HEK293 (cell line): ENCODE measurements around the gene OMA1.

Experiments used
- CTCF ChIA-PET: fragments of 350-600 bp; formaldehyde crosslinking; extraction: SDS; loops from one replicate; lab custom pipeline; 2021; ENCODE audit warnings: antibody characterized with exemption; lab: Yijun Ruan, JAX
- POLR2A ChIA-PET: fragments of 300-600 bp; formaldehyde crosslinking; extraction: SDS; loops from one replicate; lab custom pipeline; 2020; ENCODE audit warnings: antibody characterized with exemption, inconsistent platforms; lab: Yijun Ruan, JAX
- H3K27ac ChIP-seq: fragments of 200-500 bp; sonication (Bioruptor generic); 2 replicates; pipeline ENCODE4 v1.5.1; 2014; ENCODE audit warnings: low read depth, low read length, control low read depth, inconsistent platforms; ENCODE audit errors: extremely low read depth
- H3K36me3 ChIP-seq, 2 experiments: fragments of 200-500 bp in 1 of 2; sonication (Bioruptor generic) in 1 of 2; 1 replicate in 1 of 2; 2 replicates in 1 of 2; pipeline ENCODE4 v1.5.1; 2014 to 2017; ENCODE audit warnings: inconsistent platforms in 2 of 2, low read length in 2 of 2; ENCODE audit not compliant: control insufficient read depth in 2 of 2, insufficient read depth in 1 of 2
- H3K4me1 ChIP-seq: fragments of 200-500 bp; sonication (Bioruptor generic); 2 replicates; pipeline ENCODE4 v1.5.1; 2014; ENCODE audit warnings: mild to moderate bottlenecking, low read length, inconsistent platforms; ENCODE audit not compliant: control insufficient read depth, insufficient read depth
- H3K4me3 ChIP-seq: 2 replicates; pipeline ENCODE4 v1.5.1; 2011; ENCODE audit warnings: low read depth, mild to moderate bottlenecking, control low read depth, low read length, moderate library complexity
- H3K9me3 ChIP-seq: fragments of 200-500 bp; sonication (Bioruptor generic); 2 replicates; pipeline ENCODE4 v1.5.1; 2014; ENCODE audit warnings: low read depth, low read length, inconsistent platforms; ENCODE audit not compliant: control insufficient read depth, insufficient read depth
- BCL6B ChIP-seq: fragments of 450-650 bp; formaldehyde crosslinking; IDR thresholded peaks from 2 replicates; pipeline ENCODE4 v1.5.1; 2017; ENCODE audit warnings: missing biosample characterization, missing genetic modification characterization
- GLIS1 ChIP-seq: fragments of 450-650 bp; formaldehyde crosslinking; IDR thresholded peaks from 2 replicates; pipeline ENCODE4 v1.5.1; 2016; ENCODE audit warnings: missing biosample characterization, missing genetic modification characterization
- ZBTB48 ChIP-seq: fragments of 450-650 bp; formaldehyde crosslinking; IDR thresholded peaks from 2 replicates; pipeline ENCODE4 v1.5.1; 2016; ENCODE audit warnings: missing biosample characterization, missing genetic modification characterization
- ZBTB49 ChIP-seq: fragments of 450-650 bp; formaldehyde crosslinking; IDR thresholded peaks from 2 replicates; pipeline ENCODE4 v1.5.1; 2016; ENCODE audit warnings: missing biosample characterization, missing genetic modification characterization, low read depth
- ZBTB7A ChIP-seq: fragments of 450-650 bp; formaldehyde crosslinking; IDR thresholded peaks from 2 replicates; pipeline ENCODE4 v1.5.1; 2016; ENCODE audit warnings: low read depth, missing biosample characterization, missing genetic modification characterization
- ZNF121 ChIP-seq: fragments of 450-650 bp; formaldehyde crosslinking; IDR thresholded peaks from 2 replicates; pipeline ENCODE4 v1.5.1; 2016; ENCODE audit warnings: missing biosample characterization, missing genetic modification characterization
- ZNF239 ChIP-seq: fragments of 450-650 bp; formaldehyde crosslinking; IDR thresholded peaks from 2 replicates; pipeline ENCODE4 v1.5.1; 2016; ENCODE audit warnings: missing biosample characterization, missing genetic modification characterization
- ZNF24 ChIP-seq: fragments of 450-650 bp; formaldehyde crosslinking; IDR thresholded peaks from 2 replicates; pipeline ENCODE4 v1.5.1; 2016; ENCODE audit warnings: missing biosample characterization, missing genetic modification characterization
- ZNF274 ChIP-seq, 2 experiments: fragments of 200-500 bp in 1 of 2; fragments of 450-650 bp in 1 of 2; sonication (Bioruptor generic) in 1 of 2; formaldehyde crosslinking in 1 of 2; IDR thresholded peaks; 2 replicates each; pipeline versions ENCODE4 v1.5.1 to v1.6.1; 2014 to 2016; ENCODE audit warnings: borderline replicate concordance in 1 of 2, inconsistent platforms in 1 of 2, low read length in 1 of 2, missing biosample characterization in 1 of 2, missing genetic modification characterization in 1 of 2
- ZNF623 ChIP-seq: fragments of 450-650 bp; formaldehyde crosslinking; IDR thresholded peaks from 2 replicates; pipeline ENCODE4 v1.5.1; 2016; ENCODE audit warnings: missing biosample characterization, missing genetic modification characterization
- TF ChIP-seq, protein P1 (sequence below): fragments of 450-650 bp; formaldehyde crosslinking; IDR thresholded peaks from 2 replicates; pipeline ENCODE4 v1.5.1; 2017; ENCODE audit warnings: missing biosample characterization, missing genetic modification characterization
- TF ChIP-seq, protein P2 (sequence below): IDR thresholded peaks from 2 replicates; pipeline ENCODE4 v1.6.1; 2011; ENCODE audit warnings: mild to moderate bottlenecking, low read depth, low read length, borderline replicate concordance

The OMA1 gene

DNA sequence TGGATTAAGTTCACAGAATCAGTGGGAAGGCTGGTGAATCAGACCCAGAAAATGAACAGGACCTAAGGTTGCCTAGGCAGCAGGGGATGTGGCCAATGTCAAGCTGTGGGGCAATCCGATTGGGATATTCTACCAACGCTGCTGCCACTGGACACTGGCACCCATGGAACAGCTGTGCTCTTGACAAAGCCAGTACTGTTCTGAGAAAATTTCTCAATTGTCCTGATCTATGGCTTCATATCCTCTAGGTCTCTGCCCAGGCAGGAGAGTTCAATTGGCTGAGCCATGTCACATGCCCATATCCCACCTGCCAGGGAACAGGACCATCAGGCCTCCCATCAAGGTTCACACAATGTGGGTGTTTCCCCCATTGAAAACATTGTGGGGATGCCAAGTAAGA is 24.3 kb upstream of the OMA1 start:
- Histone ChIP-seq H3K9me3 (no peaks in the 10 kb centered on the region), H3K4me3 (no peak overlapping the region), H3K36me3 (no peaks in the 10 kb centered on the region), H3K4me1 (no peaks in the 10 kb centered on the region), H3K27ac (no peak overlapping the region)
- ChIA-PET POLR2A (no interaction called here), CTCF (interaction anchor here (1.1 kb wide), 1 partner anchor 13 kb away, joined by 3 read pairs; no protein-coding TSS in a partner anchor)
- TF ChIP-seq ZNF239 (no peak), ZNF121 (tag by site-specific recombination) (no peak), GLIS1 (tag by site-specific recombination) (no peak)

- ChIA-PET CTCF (interaction anchor here (0.6 kb wide), 1 partner anchor 1611 kb away, joined by 3 read pairs; no protein-coding TSS in a partner anchor), POLR2A (no interaction called here)
- Histone ChIP-seq H3K9me3 (no peaks in the 10 kb centered on the region), H3K4me3 (no peak overlapping the region), H3K4me1 (no peaks in the 10 kb centered on the region), H3K36me3 (no peaks in the 10 kb centered on the region), H3K27ac (no peak overlapping the region)
- peak; percentile 66 for TF ChIP-seq ZNF623 (tag by site-specific recombination)
- TF ChIP-seq BCL6B (tag by site-specific recombination): no peak
Observed at GRCh38 chr1:58570094-58570493, 23.6 kb upstream of the OMA1 start.

DNA sequence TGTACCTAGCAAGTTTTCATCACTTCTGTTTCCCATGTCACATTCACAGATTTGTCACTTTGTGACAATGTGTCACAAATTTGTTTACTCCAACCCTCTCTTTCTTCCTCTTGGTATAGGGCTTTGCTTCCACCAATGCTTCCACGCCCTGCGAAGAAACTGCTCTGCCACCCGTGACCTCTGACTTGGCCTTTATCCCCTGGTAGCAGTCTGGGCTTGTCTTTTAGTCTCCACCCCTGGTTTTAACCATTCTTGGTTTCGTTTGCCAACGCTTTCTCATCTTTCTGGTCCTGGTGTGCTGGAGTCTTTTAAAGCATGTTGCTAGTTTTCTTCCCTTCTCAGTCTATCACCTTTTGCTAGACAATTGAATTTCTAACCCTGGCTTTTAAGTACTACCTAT is 22.4 kb upstream of the OMA1 start:
- TF ChIP-seq, protein P1, sequence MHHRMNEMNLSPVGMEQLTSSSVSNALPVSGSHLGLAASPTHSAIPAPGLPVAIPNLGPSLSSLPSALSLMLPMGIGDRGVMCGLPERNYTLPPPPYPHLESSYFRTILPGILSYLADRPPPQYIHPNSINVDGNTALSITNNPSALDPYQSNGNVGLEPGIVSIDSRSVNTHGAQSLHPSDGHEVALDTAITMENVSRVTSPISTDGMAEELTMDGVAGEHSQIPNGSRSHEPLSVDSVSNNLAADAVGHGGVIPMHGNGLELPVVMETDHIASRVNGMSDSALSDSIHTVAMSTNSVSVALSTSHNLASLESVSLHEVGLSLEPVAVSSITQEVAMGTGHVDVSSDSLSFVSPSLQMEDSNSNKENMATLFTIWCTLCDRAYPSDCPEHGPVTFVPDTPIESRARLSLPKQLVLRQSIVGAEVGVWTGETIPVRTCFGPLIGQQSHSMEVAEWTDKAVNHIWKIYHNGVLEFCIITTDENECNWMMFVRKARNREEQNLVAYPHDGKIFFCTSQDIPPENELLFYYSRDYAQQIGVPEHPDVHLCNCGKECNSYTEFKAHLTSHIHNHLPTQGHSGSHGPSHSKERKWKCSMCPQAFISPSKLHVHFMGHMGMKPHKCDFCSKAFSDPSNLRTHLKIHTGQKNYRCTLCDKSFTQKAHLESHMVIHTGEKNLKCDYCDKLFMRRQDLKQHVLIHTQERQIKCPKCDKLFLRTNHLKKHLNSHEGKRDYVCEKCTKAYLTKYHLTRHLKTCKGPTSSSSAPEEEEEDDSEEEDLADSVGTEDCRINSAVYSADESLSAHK (tag by site-specific recombination): no peak
- TF ChIP-seq ZNF24 (tag by site-specific recombination): no peak
- no peak for TF ChIP-seq ZBTB49 (tag by site-specific recombination)
- TF ChIP-seq, protein P2, sequence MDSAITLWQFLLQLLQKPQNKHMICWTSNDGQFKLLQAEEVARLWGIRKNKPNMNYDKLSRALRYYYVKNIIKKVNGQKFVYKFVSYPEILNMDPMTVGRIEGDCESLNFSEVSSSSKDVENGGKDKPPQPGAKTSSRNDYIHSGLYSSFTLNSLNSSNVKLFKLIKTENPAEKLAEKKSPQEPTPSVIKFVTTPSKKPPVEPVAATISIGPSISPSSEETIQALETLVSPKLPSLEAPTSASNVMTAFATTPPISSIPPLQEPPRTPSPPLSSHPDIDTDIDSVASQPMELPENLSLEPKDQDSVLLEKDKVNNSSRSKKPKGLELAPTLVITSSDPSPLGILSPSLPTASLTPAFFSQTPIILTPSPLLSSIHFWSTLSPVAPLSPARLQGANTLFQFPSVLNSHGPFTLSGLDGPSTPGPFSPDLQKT: no peak
- TF ChIP-seq ZNF274 (IDR thresholded peaks at IDR 0.05; ENCODE audit: low read length): no peak
- TF ChIP-seq ZNF274 (tag by site-specific recombination; IDR thresholded peaks at IDR 0.05; ENCODE audit: borderline replicate concordance): no peak
- TF ChIP-seq ZBTB48 (tag by site-specific recombination): no peak
- no peak for TF ChIP-seq ZBTB7A (tag by site-specific recombination)
- TF ChIP-seq, all 188 proteins: peak for 0
- H3K36me3 ChIP-seq: no peaks in the 10 kb centered on the region
- CTCF ChIA-PET: interaction anchor here (1.9 to 2.1 kb wide), 2 partner anchors 22 to 83 kb away, joined by 5 to 14 read pairs; partner anchors contain the start of gene OMA1
- no peak overlapping the region for H3K4me3 ChIP-seq
- H3K27ac ChIP-seq: no peak overlapping the region
- no peaks in the 10 kb centered on the region for H3K9me3 ChIP-seq
- no peaks in the 10 kb centered on the region for H3K4me1 ChIP-seq
- POLR2A ChIA-PET: no interaction called here
